Coronary artery (tissue), 2 donors: ENCODE data around the gene KANK2.

ENCODE experiments used
- DNase-seq: peaks from one replicate; pipeline ENCODE4 v3.0.0-alpha.2; 2017; ENCODE audit warnings: low spot score
- H3K27ac ChIP-seq, 2 donors: fragments of 200-600 bp; sonication (generic); one replicate each; pipeline ENCODE4 v1.5.1; 2016 to 2019
- H3K4me3 ChIP-seq: fragments of 200-600 bp; sonication (generic); 2 replicates; pipeline ENCODE4 v1.5.1; 2016; ENCODE audit warnings: mild to moderate bottlenecking, moderate library complexity
- TF ChIP-seq, protein P1 (sequence below): fragments of 200-600 bp; sonication (generic); IDR thresholded peaks from one replicate; pipeline ENCODE4 v1.5.1; 2019; ENCODE audit warnings: antibody characterized with exemption

Gene KANK2

DNA sequence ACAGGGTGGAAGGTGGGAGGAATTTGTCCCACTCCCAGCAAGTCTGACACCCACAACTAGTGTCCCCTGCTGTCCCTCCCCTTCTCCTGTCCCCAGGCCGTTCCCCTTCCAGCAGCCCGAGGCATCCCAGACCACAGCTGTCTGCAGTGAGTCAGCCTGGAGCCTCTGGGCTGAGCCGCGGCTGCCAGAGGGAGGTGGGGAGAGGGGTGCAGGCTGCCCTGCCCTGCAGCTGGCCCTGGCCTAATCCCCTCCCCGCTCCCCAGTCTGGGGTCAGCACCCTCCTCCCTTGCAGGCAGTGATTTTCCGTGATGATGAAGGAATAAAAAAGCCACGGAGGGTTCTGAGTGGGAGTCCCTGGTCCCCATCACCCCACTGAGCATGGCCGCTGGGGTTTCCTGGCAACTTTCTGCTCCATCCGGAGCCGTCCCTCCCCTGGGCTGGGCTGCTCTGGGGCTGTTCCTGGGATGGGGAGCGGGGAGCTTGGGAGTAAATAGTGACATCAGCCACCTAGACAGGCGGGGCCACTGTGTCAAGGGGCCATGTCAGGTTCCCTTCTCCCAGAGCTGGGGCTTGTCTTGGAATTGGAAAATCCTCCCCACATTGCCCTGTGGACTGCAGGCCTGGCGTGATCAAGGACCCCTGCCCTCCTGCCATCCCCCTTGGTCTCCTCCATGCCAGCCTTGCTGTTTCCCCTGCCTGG lies 58.6 kb downstream of the KANK2 start:
- peak; percentile 92 for DNase-seq
- Histone ChIP-seq H3K4me3 (peak overlapping the region; percentile 58), H3K27ac (peak overlapping the region; percentile 85 to 96)
- TF ChIP-seq, protein P1, sequence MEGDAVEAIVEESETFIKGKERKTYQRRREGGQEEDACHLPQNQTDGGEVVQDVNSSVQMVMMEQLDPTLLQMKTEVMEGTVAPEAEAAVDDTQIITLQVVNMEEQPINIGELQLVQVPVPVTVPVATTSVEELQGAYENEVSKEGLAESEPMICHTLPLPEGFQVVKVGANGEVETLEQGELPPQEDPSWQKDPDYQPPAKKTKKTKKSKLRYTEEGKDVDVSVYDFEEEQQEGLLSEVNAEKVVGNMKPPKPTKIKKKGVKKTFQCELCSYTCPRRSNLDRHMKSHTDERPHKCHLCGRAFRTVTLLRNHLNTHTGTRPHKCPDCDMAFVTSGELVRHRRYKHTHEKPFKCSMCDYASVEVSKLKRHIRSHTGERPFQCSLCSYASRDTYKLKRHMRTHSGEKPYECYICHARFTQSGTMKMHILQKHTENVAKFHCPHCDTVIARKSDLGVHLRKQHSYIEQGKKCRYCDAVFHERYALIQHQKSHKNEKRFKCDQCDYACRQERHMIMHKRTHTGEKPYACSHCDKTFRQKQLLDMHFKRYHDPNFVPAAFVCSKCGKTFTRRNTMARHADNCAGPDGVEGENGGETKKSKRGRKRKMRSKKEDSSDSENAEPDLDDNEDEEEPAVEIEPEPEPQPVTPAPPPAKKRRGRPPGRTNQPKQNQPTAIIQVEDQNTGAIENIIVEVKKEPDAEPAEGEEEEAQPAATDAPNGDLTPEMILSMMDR, result no peak

GRCh38 chr19:11137542-11138384 lies 59.6 kb downstream of the KANK2 start:
- peak; percentile 92 for DNase-seq
- peak overlapping the region; percentile 85 to 96 for H3K27ac ChIP-seq
- H3K4me3 ChIP-seq, result peak overlapping the region; percentile 58
- TF ChIP-seq, protein P1, result peak; percentile 68

DNA sequence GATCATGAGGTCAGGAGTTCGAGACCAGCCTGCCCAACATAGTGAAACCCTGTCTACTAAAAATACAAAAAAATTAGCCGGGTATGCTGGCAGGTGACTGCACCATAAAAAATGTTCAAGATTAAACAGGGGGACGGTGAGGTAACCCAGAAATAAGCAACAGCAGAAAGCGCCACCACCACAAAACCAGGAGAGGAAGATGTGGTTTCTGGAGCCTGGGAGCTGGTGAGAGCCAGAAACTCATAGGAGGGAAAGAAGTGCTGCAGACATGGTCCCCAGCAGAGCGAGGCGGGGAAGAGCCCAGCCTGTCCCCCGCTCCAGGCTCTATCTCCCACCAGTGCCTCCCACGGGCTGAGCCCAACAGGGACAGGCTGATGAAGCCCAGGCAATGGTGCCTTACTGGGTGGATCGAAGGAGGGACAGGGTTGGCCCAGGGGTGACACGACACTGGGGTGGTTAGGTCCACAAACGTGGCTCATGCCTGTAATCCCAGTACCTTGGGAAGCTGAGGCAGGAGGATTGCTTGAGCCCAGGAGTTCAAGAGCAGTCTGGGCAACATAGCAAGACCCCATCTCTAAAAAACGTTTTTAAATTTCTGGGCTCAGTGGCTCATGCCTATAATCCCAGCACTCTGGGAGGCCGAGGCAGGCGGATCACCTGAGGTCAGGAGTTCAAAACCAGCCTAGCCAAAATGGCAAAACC lies 60.8 kb downstream of the KANK2 start:
- H3K27ac ChIP-seq, result peak overlapping the region; percentile 85 to 96
- H3K4me3 ChIP-seq, result no peak overlapping the region
- no peak for DNase-seq
- TF ChIP-seq, protein P1, result no peak

- H3K27ac ChIP-seq, result peak overlapping the region in 1 of 2 donors; percentile 72
- TF ChIP-seq, protein P1, result no peak
- no peak for DNase-seq
- no peak overlapping the region for H3K4me3 ChIP-seq
Measured at GRCh38 chr19:11131471-11131870, 65.9 kb downstream of the KANK2 start.

GRCh38 chr19:11130824-11131455 lies 66.4 kb downstream of the KANK2 start:
- no peak overlapping the region for H3K4me3 ChIP-seq
- DNase-seq, result peak; percentile 85
- TF ChIP-seq, protein P1, result peak; percentile 84
- H3K27ac ChIP-seq, result peak overlapping the region in 1 of 2 donors; percentile 72

DNA sequence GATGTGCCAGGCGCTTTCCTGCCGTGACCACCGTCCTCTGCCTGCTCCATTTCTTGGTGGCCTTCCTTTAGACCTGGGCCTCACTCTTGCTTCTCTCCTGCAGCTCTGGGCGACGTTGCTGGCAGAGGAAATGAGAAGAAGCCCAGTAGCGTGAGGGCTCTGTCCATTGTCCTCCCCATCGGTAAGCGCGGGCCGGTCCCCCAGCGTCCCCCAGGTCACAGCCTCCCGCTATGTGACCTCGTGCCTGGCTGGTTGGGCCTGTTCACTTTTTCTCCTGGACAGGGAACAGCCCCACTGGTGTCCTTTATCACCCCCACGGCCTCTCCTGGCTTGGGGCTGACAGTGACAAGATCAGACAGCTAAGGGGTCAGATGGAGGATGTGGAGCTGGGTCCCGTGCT lies 69.4 kb downstream of the KANK2 start:
- Histone ChIP-seq H3K4me3 (no peak overlapping the region), H3K27ac (no peak overlapping the region)
- TF ChIP-seq, protein P1, result no peak
- no peak for DNase-seq
